ENCODE measurements around the gene HCRT. TPM values are rescaled to one million over a fixed set of nuclear protein-coding genes. Genes with fewer than 3 reads are reported as not detected.

Gene HCRT, protein sequence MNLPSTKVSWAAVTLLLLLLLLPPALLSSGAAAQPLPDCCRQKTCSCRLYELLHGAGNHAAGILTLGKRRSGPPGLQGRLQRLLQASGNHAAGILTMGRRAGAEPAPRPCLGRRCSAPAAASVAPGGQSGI
- total RNA-seq, result not detected

DNA sequence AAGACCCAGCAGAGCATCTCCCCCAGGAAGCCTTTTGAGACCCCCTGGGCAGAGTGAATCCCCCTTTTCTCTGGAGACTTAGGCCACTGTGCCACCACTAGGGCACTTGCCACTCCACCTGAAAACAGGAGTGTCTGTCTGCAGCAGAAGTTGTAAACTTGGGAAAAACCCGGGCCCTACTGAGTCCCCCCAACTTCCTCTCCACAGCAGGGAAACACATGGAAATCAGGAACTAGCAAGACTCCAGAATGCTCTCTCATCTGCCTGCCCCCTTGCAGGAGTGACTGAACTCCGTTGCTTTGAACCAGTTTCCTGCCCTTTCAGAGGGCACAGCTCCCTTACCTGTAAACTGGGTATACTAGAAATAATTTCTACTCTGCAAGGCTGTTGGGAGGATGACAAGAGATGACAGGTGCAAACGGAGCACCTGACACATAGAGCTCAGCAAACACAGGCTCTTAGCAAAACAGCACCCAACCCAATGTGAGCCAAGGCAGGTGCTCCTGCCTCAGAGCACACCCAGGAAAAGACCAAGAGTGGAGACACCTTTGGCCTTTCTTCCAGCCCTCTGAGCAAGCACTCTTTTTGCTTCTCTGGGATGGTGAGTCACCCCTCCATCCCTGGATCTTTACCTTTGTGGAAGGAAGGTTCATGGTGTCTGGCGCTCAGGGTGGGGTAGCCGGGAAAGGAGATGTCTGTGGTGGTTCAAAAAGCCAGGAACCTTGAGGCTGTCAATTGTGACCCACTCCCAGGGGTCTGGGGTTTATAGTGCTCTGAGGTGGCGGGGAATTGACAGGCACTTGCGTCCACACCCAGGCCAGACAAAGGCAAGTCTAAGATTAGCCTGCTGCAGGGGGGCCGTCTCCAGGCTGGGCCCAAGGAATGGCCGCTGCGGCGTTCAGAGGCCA, at the start of gene HCRT:
Gene HCRT (minus strand): TSS at position 740 of the 908 bp plus-strand sequence. CDS start 87 bp downstream, at position 653.
- ChIA-PET POLR2A (interaction anchor here (1.2 to 1.6 kb wide), 3 partner anchors 9 to 104 kb away, joined by 4 to 5 read pairs (median 4); partner anchors contain the start of genes GHDC, STAT5A and STAT5B), CTCF (interaction anchor here (0.8 to 1.7 kb wide), 13 partner anchors 8 to 364 kb away, joined by 3 to 6 read pairs (median 3); partner anchors contain the start of gene NAGLU)
- H3K4me3 Mint-ChIP-seq, result peak within 1 kb of the TSS; percentile 82
- H3K27ac Mint-ChIP-seq, result peak within 1 kb of the TSS; percentile 80
- peaks cover 33% of the 10 kb centered on the region for H3K4me1 Mint-ChIP-seq (ENCODE audit: low read depth)
- peaks cover 15% of the 10 kb centered on the region for H3K27me3 Mint-ChIP-seq
- intact Hi-C loops (cut with micrococcal nuclease), result no loop called here
- DNase-seq (no peak), ATAC-seq (no peak)
- no peaks in the 10 kb centered on the region for H3K9me3 Mint-ChIP-seq
- TF ChIP-seq, protein P1, sequence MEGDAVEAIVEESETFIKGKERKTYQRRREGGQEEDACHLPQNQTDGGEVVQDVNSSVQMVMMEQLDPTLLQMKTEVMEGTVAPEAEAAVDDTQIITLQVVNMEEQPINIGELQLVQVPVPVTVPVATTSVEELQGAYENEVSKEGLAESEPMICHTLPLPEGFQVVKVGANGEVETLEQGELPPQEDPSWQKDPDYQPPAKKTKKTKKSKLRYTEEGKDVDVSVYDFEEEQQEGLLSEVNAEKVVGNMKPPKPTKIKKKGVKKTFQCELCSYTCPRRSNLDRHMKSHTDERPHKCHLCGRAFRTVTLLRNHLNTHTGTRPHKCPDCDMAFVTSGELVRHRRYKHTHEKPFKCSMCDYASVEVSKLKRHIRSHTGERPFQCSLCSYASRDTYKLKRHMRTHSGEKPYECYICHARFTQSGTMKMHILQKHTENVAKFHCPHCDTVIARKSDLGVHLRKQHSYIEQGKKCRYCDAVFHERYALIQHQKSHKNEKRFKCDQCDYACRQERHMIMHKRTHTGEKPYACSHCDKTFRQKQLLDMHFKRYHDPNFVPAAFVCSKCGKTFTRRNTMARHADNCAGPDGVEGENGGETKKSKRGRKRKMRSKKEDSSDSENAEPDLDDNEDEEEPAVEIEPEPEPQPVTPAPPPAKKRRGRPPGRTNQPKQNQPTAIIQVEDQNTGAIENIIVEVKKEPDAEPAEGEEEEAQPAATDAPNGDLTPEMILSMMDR (IDR thresholded peaks at IDR 0.05), result no peak
- no peaks in the 10 kb centered on the region for H3K36me3 Mint-ChIP-seq (ENCODE audit: low read depth)

DNA sequence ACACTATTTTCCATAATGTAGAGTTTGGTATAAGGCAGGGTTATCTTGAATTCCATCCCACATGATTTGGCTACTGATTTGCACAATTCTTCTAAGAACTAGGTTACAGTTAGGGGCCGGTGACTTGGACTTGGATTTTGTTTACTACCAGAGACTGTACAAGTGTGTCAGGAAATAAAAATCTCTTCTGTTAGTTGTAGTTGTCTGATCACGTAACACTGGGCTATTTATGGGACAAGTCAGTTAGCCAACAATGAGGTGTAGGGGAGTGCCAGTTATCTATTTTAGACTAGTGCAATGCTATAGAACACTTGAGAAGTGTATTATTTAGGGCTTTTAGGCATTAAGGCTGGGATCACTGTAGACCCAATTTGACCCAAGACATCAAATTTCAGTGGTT, 48.7 kb upstream of the HCRT start:
- ChIA-PET CTCF (interaction anchor here (5.4 kb wide), 1 partner anchor 12 kb away, joined by 34 read pairs; no protein-coding TSS in a partner anchor), POLR2A (interaction anchor here (1.6 kb wide), 1 partner anchor 10 kb away, joined by 3 read pairs; no protein-coding TSS in a partner anchor)
- Mint-ChIP-seq H3K36me3 (ENCODE audit: low read depth) (no peaks in the 10 kb centered on the region), H3K4me3 (no peak overlapping the region), H3K9me3 (no peaks in the 10 kb centered on the region), H3K27me3 (no peaks in the 10 kb centered on the region), H3K4me1 (ENCODE audit: low read depth) (peaks cover 33% of the 10 kb centered on the region), H3K27ac (peak overlapping the region; percentile 61)
- DNase-seq (no peak), ATAC-seq (no peak)
- intact Hi-C loops (cut with micrococcal nuclease), result no loop called here
- TF ChIP-seq, protein P1 (IDR thresholded peaks at IDR 0.05), result no peak

DNA sequence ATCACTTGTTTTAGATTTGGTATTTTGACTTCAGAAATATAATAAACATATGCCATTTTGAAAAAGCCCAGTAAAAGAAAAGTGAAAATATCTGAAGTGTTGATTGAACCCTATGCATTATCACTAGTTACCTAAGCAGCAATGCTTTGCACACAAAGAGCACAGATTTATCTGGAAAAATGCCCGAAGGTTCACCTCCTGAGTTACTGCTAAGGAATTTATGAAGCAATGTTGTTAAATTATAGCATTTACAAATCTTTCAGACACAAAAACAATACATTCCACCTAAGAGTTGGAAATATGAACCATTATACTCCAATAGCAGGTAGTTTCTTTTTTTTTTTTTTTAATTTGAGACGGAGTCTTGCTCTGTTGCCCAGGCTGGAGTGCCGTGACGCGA, 47.9 kb upstream of the HCRT start:
- H3K4me1 Mint-ChIP-seq (ENCODE audit: low read depth), result peaks cover 37% of the 10 kb centered on the region
- DNase-seq (no peak), ATAC-seq (no peak)
- intact Hi-C loops (cut with micrococcal nuclease), result no loop called here
- TF ChIP-seq, protein P1 (IDR thresholded peaks at IDR 0.05), result no peak
- peaks cover 4% of the 10 kb centered on the region for H3K36me3 Mint-ChIP-seq (ENCODE audit: low read depth)
- H3K4me3 Mint-ChIP-seq, result no peak overlapping the region
- ChIA-PET CTCF (interaction anchor here (1.7 kb wide), 1 partner anchor 11 kb away, joined by 10 read pairs; no protein-coding TSS in a partner anchor), POLR2A (no interaction called here)
- no peaks in the 10 kb centered on the region for H3K9me3 Mint-ChIP-seq
- H3K27me3 Mint-ChIP-seq, result no peaks in the 10 kb centered on the region
- no peak overlapping the region for H3K27ac Mint-ChIP-seq

DNA sequence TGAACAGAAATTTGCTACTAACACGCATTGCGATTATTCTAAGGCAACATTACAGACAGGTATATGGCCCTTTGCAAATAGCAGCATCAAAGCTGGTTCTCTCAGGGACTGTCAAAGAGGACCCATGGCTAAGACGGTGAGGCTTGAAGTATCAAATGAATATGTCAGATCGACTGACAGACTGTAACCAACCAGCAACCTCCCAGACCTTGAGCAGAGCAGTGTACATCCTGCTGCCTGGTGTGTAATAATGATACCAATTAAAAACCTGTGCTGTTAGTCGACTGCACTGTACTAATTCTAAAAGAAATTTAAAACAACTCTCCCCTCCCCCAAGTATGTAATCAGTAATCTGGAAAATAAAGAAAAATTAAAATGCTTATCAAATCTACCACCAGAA, 45.0 kb upstream of the HCRT start:
- H3K27ac Mint-ChIP-seq, result peak overlapping the region; percentile 49
- no peak overlapping the region for H3K4me3 Mint-ChIP-seq
- DNase-seq (peak; percentile 20), ATAC-seq (peak; percentile 92)
- no peaks in the 10 kb centered on the region for H3K9me3 Mint-ChIP-seq
- intact Hi-C loops (cut with micrococcal nuclease), result no loop called here
- TF ChIP-seq, protein P1 (IDR thresholded peaks at IDR 0.05), result no peak
- POLR2A ChIA-PET, result interaction anchor here (0.8 to 1.9 kb wide), 2 partner anchors 19 to 28 kb away, joined by 4 read pairs; no protein-coding TSS in a partner anchor
- H3K27me3 Mint-ChIP-seq, result no peaks in the 10 kb centered on the region
- H3K4me1 Mint-ChIP-seq (ENCODE audit: low read depth), result peaks cover 43% of the 10 kb centered on the region
- H3K36me3 Mint-ChIP-seq (ENCODE audit: low read depth), result peaks cover 12% of the 10 kb centered on the region
- CTCF ChIA-PET, result interaction anchor here (0.7 to 1.6 kb wide), 6 partner anchors 31 to 82 kb away, joined by 3 to 4 read pairs (median 3); partner anchors contain the start of gene KCNH4

Measured in activated CD8-positive, alpha-beta T cell treated with anti-CD3 and anti-CD28 coated beads for 36 hours (primary cell).